H9 (cell line): ENCODE measurements around the gene ANTXR2. TPM values are rescaled to one million over a fixed set of nuclear protein-coding genes. Genes with fewer than 3 reads are reported as not detected.
"Not testable (repeated sequence)": the region's sequence is repeated elsewhere in the genome, so short reads cannot be mapped to it uniquely, and the experiment has no call there.

Experiments used
- DNase-seq: peaks from one replicate; pipeline ENCODE4 v3.0.0-alpha.2; 2017
- H2AFZ ChIP-seq: one replicate; pipeline ENCODE4 v1.6.1; 2013; ENCODE audit warnings: mild to moderate bottlenecking, low read length, control low read depth, moderate library complexity
- H2AK5ac ChIP-seq: 2 replicates; pipeline ENCODE4 v1.6.1; 2013; ENCODE audit warnings: low read length, control low read depth, mixed read lengths; ENCODE audit not compliant: insufficient read length
- H2BK120ac ChIP-seq: one replicate; pipeline ENCODE4 v1.6.1; 2013; ENCODE audit warnings: low read depth, mild to moderate bottlenecking, low read length, control low read depth, inconsistent platforms; ENCODE audit not compliant: poor library complexity, severe bottlenecking
- H2BK12ac ChIP-seq: 2 replicates; pipeline ENCODE4 v1.6.1; 2013; ENCODE audit warnings: low read length, control low read depth, mixed read lengths, low read depth; ENCODE audit not compliant: insufficient read length
- H2BK15ac ChIP-seq: 2 replicates; pipeline ENCODE4 v1.6.1; 2013; ENCODE audit warnings: low read depth, low read length, control low read depth
- H2BK20ac ChIP-seq: one replicate; pipeline ENCODE4 v1.6.1; 2013; ENCODE audit warnings: low read depth, mild to moderate bottlenecking, low read length, control low read depth, inconsistent platforms; ENCODE audit not compliant: poor library complexity, severe bottlenecking
- H2BK5ac ChIP-seq: 2 replicates; pipeline ENCODE4 v1.6.1; 2013; ENCODE audit warnings: low read length, control low read depth, mixed read lengths; ENCODE audit not compliant: insufficient read length
- H3K14ac ChIP-seq: 2 replicates; pipeline ENCODE4 v1.6.1; 2013; ENCODE audit warnings: low read length, control low read depth; ENCODE audit not compliant: insufficient read depth
- H3K18ac ChIP-seq: 2 replicates; pipeline ENCODE4 v1.6.1; 2013; ENCODE audit warnings: low read depth, mild to moderate bottlenecking, mixed read lengths, low read length, control low read depth; ENCODE audit not compliant: insufficient read length
- H3K23ac ChIP-seq: 2 replicates; pipeline ENCODE4 v1.6.1; 2013; ENCODE audit warnings: low read length, control low read depth, mixed read lengths, low read depth; ENCODE audit not compliant: insufficient read length
- H3K23me2 ChIP-seq: 2 replicates; pipeline ENCODE4 v1.6.1; 2013; ENCODE audit warnings: low read depth, mild to moderate bottlenecking, mixed read lengths, low read length, control low read depth; ENCODE audit not compliant: insufficient read length, poor library complexity, severe bottlenecking
- H3K27ac ChIP-seq: 2 replicates; pipeline ENCODE4 v1.5.1; 2013; ENCODE audit warnings: low read length, control low read depth, mixed read lengths, low read depth; ENCODE audit not compliant: insufficient read length
- H3K27me3 ChIP-seq: 2 replicates; pipeline ENCODE4 v1.6.1; 2013; ENCODE audit warnings: low read length, control low read depth, inconsistent platforms; ENCODE audit not compliant: insufficient read depth
- H3K4ac ChIP-seq: 2 replicates; pipeline ENCODE4 v1.6.1; 2013; ENCODE audit warnings: low read depth, mild to moderate bottlenecking, control low read depth, inconsistent platforms, low read length, moderate library complexity
- H3K4me1 ChIP-seq: 2 replicates; pipeline ENCODE4 v1.6.1; 2013; ENCODE audit warnings: low read length, control low read depth, inconsistent platforms; ENCODE audit not compliant: insufficient read depth
- H3K4me2 ChIP-seq: 2 replicates; pipeline ENCODE4 v1.6.1; 2013; ENCODE audit warnings: low read length, control low read depth, mixed read lengths; ENCODE audit not compliant: insufficient read length, insufficient read depth
- H3K56ac ChIP-seq: 2 replicates; pipeline ENCODE4 v1.6.1; 2013; ENCODE audit warnings: low read depth, mild to moderate bottlenecking, mixed read lengths, low read length, control low read depth; ENCODE audit not compliant: insufficient read length
- H3K79me1 ChIP-seq: 2 replicates; pipeline ENCODE4 v1.6.1; 2013; ENCODE audit warnings: low read depth, mild to moderate bottlenecking, moderate library complexity, low read length, control low read depth, inconsistent platforms; ENCODE audit not compliant: insufficient read depth, poor library complexity, severe bottlenecking
- H3K79me2 ChIP-seq: 2 replicates; pipeline ENCODE4 v1.6.1; 2013; ENCODE audit warnings: low read length, control low read depth, inconsistent platforms; ENCODE audit not compliant: insufficient read depth
- H3K9ac ChIP-seq: 2 replicates; pipeline ENCODE4 v1.6.1; 2013; ENCODE audit warnings: low read length, control low read depth, mixed read lengths; ENCODE audit not compliant: insufficient read length; ENCODE audit errors: extremely low read depth
- H3K9me3 ChIP-seq: one replicate; pipeline ENCODE4 v1.6.1; 2013; ENCODE audit warnings: low read depth, low read length, inconsistent platforms; ENCODE audit not compliant: control insufficient read depth
- H3T11ph ChIP-seq: one replicate; pipeline ENCODE4 v1.6.1; 2013; ENCODE audit warnings: mild to moderate bottlenecking, low read length, control low read depth, inconsistent platforms
- H4K20me1 ChIP-seq: one replicate; pipeline ENCODE4 v1.6.1; 2013; ENCODE audit not compliant: control insufficient read depth, insufficient read length, insufficient read depth
- H4K5ac ChIP-seq: 2 replicates; pipeline ENCODE4 v1.6.1; 2013; ENCODE audit warnings: low read depth, mild to moderate bottlenecking, mixed read lengths, low read length, control low read depth; ENCODE audit not compliant: insufficient read length
- H4K8ac ChIP-seq: replicated peaks from 2 replicates; pipeline ENCODE4 v1.6.1; 2013; ENCODE audit warnings: low read length, control low read depth, mixed read lengths, low read depth; ENCODE audit not compliant: insufficient read length
- H4K91ac ChIP-seq: 2 replicates; pipeline ENCODE4 v1.6.1; 2013; ENCODE audit warnings: low read depth, mild to moderate bottlenecking, moderate library complexity, mixed read lengths, low read length, control low read depth; ENCODE audit not compliant: insufficient read length
- H3K27ac Mint-ChIP-seq, 3 experiments: 2 replicates in 2 of 3; 3 replicates in 1 of 3; pipeline ENCODE4 v1.8.0; 2020 to 2021; ENCODE audit warnings: mixed read lengths in 3 of 3, mild to moderate bottlenecking in 1 of 3, moderate library complexity in 1 of 3
- H3K27me3 Mint-ChIP-seq: 2 replicates; pipeline ENCODE4 v1.8.0; 2021; ENCODE audit warnings: low read depth, mild to moderate bottlenecking, moderate library complexity, mixed read lengths
- H3K36me3 Mint-ChIP-seq, 3 experiments: 2 replicates in 2 of 3; 3 replicates in 1 of 3; pipeline ENCODE4 v1.8.0; 2020 to 2021; ENCODE audit warnings: low read depth in 3 of 3, mixed read lengths in 3 of 3; ENCODE audit not compliant: insufficient read depth in 1 of 3
- H3K4me1 Mint-ChIP-seq, 2 experiments: 2 replicates each; pipeline ENCODE4 v1.8.0; 2020; ENCODE audit warnings: mixed read lengths in 2 of 2
- H3K4me3 Mint-ChIP-seq, 2 experiments: 2 replicates in 1 of 2; 3 replicates in 1 of 2; pipeline ENCODE4 v1.8.0; 2020 to 2021; ENCODE audit warnings: mild to moderate bottlenecking in 2 of 2, mixed read lengths in 2 of 2, moderate library complexity in 1 of 2
- H3K9me3 Mint-ChIP-seq, 2 experiments: 2 replicates in 1 of 2; 3 replicates in 1 of 2; pipeline ENCODE4 v1.8.0; 2020; ENCODE audit warnings: mild to moderate bottlenecking in 2 of 2, mixed read lengths in 2 of 2, moderate library complexity in 1 of 2
- CTCF ChIP-seq: fragments of 200-600 bp; sonication (generic); conservative IDR thresholded peaks from 3 replicates; pipeline ENCODE4 v1.8.0; 2021; ENCODE audit warnings: antibody characterized with exemption, mild to moderate bottlenecking
- WGBS: extraction: QIAGEN DNeasy Blood & Tissue Kit; methylation state at CpG from one replicate; pipeline ENCODE4 v1.1.7; 2013; ENCODE audit warnings: missing lambda C conversion rate, low lambda C conversion rate, mixed read lengths; ENCODE audit not compliant: insufficient read length; ENCODE audit errors: extremely low coverage; 5-methylcytosine and 5-hydroxymethylcytosine counted together
- total RNA-seq: library from RNA; stranded (reverse); gene quantifications from 2 replicates; pipeline ENCODE4 v1.2.1, GENCODE V29; 2021

ANTXR2 gene
- total RNA-seq, 1 experiment from 2014 or later, result 4.7 TPM

- peaks cover 7% of the 10 kb centered on the region in 3 experiments; a peak in 5 of 7 replicates for H3K36me3 Mint-ChIP-seq
- Histone ChIP-seq H2BK5ac (no peak overlapping the region), H3K4me1 (no peaks in the 10 kb centered on the region), H2AFZ (no peak overlapping the region), H3K18ac (no peak overlapping the region), H3T11ph (no peak overlapping the region), H3K23me2 (no peaks in the 10 kb centered on the region), H4K20me1 (no peaks in the 10 kb centered on the region), H4K91ac (no peak overlapping the region), H3K27me3 (no peaks in the 10 kb centered on the region), H3K9ac (no peak overlapping the region), H2BK15ac (no peak overlapping the region), H3K56ac (no peak overlapping the region), H3K23ac (no peak overlapping the region), H3K79me2 (no peaks in the 10 kb centered on the region), H2BK12ac (no peak overlapping the region), H3K4me2 (no peak overlapping the region), H3K9me3 (no peaks in the 10 kb centered on the region), H2AK5ac (no peak overlapping the region), H2BK120ac (no peak overlapping the region), H3K4ac (no peak overlapping the region), H3K27ac (no peak overlapping the region), H4K5ac (no peak overlapping the region), H3K79me1 (no peaks in the 10 kb centered on the region), H4K8ac (no peak overlapping the region), H2BK20ac (no peak overlapping the region), H3K14ac (no peak overlapping the region)
- no peaks in the 10 kb centered on the region for H3K27me3 Mint-ChIP-seq
- H3K27ac Mint-ChIP-seq, result no peak overlapping the region
- no peaks in the 10 kb centered on the region for H3K4me1 Mint-ChIP-seq
- peaks cover 8 to 14% of the 10 kb centered on the region in 2 experiments for H3K9me3 Mint-ChIP-seq
- no peak overlapping the region for H3K4me3 Mint-ChIP-seq
- no peak for TF ChIP-seq CTCF
- DNase-seq, result no peak
Observed at GRCh38 chr4:80004319-80004718, 68.7 kb downstream of the ANTXR2 start.

- not testable (repeated sequence) for H3K79me1 ChIP-seq, H3K4me1 Mint-ChIP-seq, H3T11ph ChIP-seq, H2BK120ac ChIP-seq, DNase-seq, H3K23ac ChIP-seq, H3K79me2 ChIP-seq, H3K4ac ChIP-seq, H3K27ac Mint-ChIP-seq, H4K8ac ChIP-seq, H4K91ac ChIP-seq, H3K14ac ChIP-seq, H2BK12ac ChIP-seq, H4K5ac ChIP-seq, H3K4me3 Mint-ChIP-seq, H3K4me1 ChIP-seq, H3K9ac ChIP-seq, H2AFZ ChIP-seq, H3K23me2 ChIP-seq, H3K27ac ChIP-seq, H2BK15ac ChIP-seq, H3K27me3 ChIP-seq, H2AK5ac ChIP-seq, H2BK5ac ChIP-seq, H3K27me3 Mint-ChIP-seq, H3K56ac ChIP-seq, H3K9me3 ChIP-seq, H2BK20ac ChIP-seq, H3K36me3 Mint-ChIP-seq, H4K20me1 ChIP-seq, H3K18ac ChIP-seq, H3K4me2 ChIP-seq
- peaks cover 8 to 14% of the 10 kb centered on the region in 2 experiments for H3K9me3 Mint-ChIP-seq
- no CpG with 5 or more reads among the region's 1 CpG for WGBS
Observed at GRCh38 chr4:80002559-80002958, 70.5 kb downstream of the ANTXR2 start.
